GM12874 (cell line): ENCODE measurements around the gene TPRA1.

ENCODE experiments used
- CTCF ChIP-seq: IDR thresholded peaks from 2 replicates; pipeline ENCODE4 v1.5.1; 2011; ENCODE audit warnings: low read depth, mild to moderate bottlenecking, control low read depth, low read length, moderate library complexity; ENCODE audit not compliant: insufficient read depth

The TPRA1 gene

DNA sequence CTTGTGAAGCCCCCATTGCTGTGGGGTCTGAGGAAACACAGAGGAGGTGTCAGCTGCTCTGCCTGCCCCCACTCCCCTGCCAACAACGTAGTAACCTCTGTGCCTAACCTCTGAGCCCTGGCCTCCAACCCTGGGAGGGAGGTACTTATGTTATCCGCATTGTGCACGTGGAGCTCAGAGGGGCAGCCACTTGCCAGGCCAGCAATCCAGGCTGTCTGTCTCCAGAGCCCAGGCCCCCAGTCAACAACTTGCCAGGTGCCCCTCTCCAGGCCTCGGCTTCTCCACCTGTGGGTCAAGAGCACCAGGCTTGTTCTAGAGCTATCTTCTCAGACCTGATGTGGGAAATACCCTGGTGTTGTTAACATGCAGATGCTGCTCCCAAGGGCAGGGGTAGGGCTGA lies 2.7 kb downstream of the TPRA1 start:
- no peak for TF ChIP-seq CTCF

- TF ChIP-seq CTCF, result no peak
These were observed 4.6 kb downstream of the TPRA1 start for GRCh38 chr3:127585813-127586413.

- TF ChIP-seq CTCF, result no peak
These were observed 5.2 kb downstream of the TPRA1 start for GRCh38 chr3:127585163-127585812.

DNA sequence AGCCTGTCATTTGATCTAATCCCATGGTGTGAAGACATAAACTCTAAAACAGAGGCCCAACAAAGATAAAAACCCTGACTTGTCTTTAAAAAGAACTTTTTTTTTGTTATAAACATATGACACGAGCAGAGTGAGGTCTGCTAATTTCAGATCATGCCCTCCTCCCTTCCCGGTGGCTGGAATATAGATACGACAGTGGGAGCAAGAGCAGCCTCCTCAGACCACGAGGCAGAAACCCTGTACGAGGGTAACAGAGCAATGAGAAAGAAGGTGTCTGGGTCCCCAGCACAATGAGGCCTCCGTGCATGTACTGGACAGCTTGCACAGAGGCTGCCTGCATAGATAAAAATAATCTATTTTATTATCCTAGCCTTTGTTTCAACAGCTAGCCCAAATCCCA lies 5.8 kb downstream of the TPRA1 start:
- TF ChIP-seq CTCF, result no peak

DNA sequence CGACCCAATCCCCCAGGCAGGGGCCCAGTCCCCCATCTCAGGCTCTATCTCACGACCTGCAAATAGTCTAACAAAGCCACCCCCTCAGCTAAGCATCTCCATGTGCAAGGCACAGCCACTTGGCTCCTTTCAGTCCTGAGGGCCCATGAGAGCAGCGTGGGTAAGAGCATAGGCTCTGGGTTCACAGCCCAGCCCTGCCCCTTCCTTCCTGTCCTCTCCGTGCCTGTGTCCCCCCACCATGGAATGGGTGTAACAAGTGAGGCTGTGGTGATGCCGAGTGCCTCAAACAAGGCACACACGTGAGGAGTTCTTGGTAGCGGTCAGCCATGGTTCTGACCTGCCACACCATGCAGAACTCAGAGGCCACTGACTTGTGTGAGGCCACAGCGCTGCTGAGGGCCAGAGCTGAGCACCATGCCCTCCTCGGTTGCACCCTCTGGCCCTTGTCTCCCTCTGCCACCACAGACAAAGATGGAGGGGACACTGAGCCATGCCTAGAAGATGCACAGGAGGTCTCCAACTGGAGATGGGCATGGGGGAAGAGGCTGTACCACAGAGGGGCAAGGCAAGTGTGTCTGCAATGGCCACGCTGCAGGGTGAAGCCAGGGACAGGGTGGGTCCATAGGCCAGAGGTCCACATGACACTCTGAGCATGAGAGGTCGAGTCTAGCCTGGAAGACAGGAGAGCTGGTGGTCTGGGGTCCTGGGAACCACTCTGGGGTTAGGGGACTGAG lies 10.0 kb downstream of the TPRA1 start:
- no peak for TF ChIP-seq CTCF

GRCh38 chr3:127578802-127579201 lies 11.7 kb downstream of the TPRA1 start:
- TF ChIP-seq CTCF, result no peak

DNA sequence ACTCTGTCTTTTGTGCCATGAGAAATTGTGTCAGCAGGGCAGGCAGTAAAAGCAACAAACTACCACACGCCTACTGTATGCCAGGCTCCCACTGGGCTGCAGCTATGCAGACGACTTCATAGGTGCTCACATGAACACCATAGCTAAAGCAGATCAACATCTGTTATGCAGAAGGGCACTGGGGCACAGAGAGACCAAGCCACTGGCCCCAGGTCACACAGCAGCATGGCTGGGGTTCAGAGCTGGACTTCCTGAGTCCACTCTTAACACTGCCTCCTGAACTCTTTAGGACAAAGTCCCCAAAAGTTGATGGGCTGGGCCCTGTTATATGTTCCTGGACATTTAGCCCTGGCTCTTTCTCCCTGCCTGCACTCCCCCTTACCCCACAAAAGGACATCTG lies 12.4 kb downstream of the TPRA1 start:
- no peak for TF ChIP-seq CTCF
